Fibroblast of lung (primary cell): ENCODE data around the gene ERMP1.

Experiments
- CTCF ChIP-seq, 2 donors: IDR thresholded peaks in 1 of 2; conservative IDR thresholded peaks in 1 of 2; 1 replicate in 1 of 2; 2 replicates in 1 of 2; pipeline ENCODE4 v1.5.1; 2011 to 2012; ENCODE audit warnings: low read length in 2 of 2, control low read depth in 1 of 2, inconsistent platforms in 1 of 2, low read depth in 1 of 2, mild to moderate bottlenecking in 1 of 2
- EZH2 ChIP-seq: IDR thresholded peaks from 2 replicates; pipeline ENCODE4 v1.5.1; 2012; ENCODE audit warnings: low read length, control low read depth, mild to moderate bottlenecking; ENCODE audit errors: missing control alignments

- TF ChIP-seq CTCF (conservative IDR thresholded peaks at IDR 0.05 in 1 of 2, IDR thresholded peaks at IDR 0.05 in 1 of 2; ENCODE audit: low read depth in 1 of 2, low read length in 2 of 2): no peak
- no peak for TF ChIP-seq EZH2
Observed at GRCh38 chr9:5870020-5870339, 37.1 kb upstream of the ERMP1 start.
